ENCODE results near the gene ODAD3.
"Not testable (repeated sequence)": the region's sequence is repeated elsewhere in the genome, so short reads cannot be mapped to it uniquely, and the experiment has no call there.

ODAD3 gene

GRCh38 chr19:11460207-11460606 is 25.3 kb upstream of the ODAD3 start:
- no peak for DNase-seq (ENCODE audit: low read depth in 2 of 2)

GRCh38 chr19:11458912-11459311 is 24.0 kb upstream of the ODAD3 start:
- not testable (repeated sequence) for DNase-seq (ENCODE audit: low read depth in 2 of 2)

- no peak for DNase-seq (ENCODE audit: low read depth in 2 of 2)
These were observed 23.4 kb upstream of the ODAD3 start for GRCh38 chr19:11458236-11458900.

- DNase-seq (ENCODE audit: low read depth in 2 of 2), result no peak
These were observed 22.9 kb upstream of the ODAD3 start for GRCh38 chr19:11457831-11458230.

GRCh38 chr19:11457115-11457514 is 22.2 kb upstream of the ODAD3 start:
- DNase-seq (ENCODE audit: low read depth in 2 of 2), result no peak

- no peak for DNase-seq (ENCODE audit: low read depth in 2 of 2)
These were observed 21.7 kb upstream of the ODAD3 start for GRCh38 chr19:11456659-11457058.

- not testable (repeated sequence) for DNase-seq (ENCODE audit: low read depth in 2 of 2)
These were observed 20.3 kb upstream of the ODAD3 start for GRCh38 chr19:11455233-11455554.

GRCh38 chr19:11453468-11454341 is 18.8 kb upstream of the ODAD3 start:
- DNase-seq (ENCODE audit: low read depth in 2 of 2), result no peak

GRCh38 chr19:11452620-11453310 is 17.8 kb upstream of the ODAD3 start:
- no peak for DNase-seq (ENCODE audit: low read depth in 2 of 2)

GRCh38 chr19:11451871-11452619 is 17.1 kb upstream of the ODAD3 start:
- DNase-seq (ENCODE audit: low read depth in 2 of 2), result no peak

GRCh38 chr19:11451327-11451870 is 16.5 kb upstream of the ODAD3 start:
- no peak for DNase-seq (ENCODE audit: low read depth in 2 of 2)

GRCh38 chr19:11450570-11451326 is 15.8 kb upstream of the ODAD3 start:
- no peak for DNase-seq (ENCODE audit: low read depth in 2 of 2)

GRCh38 chr19:11448923-11449554 is 14.1 kb upstream of the ODAD3 start:
- DNase-seq (ENCODE audit: low read depth in 2 of 2), result no peak

GRCh38 chr19:11448410-11448809 is 13.5 kb upstream of the ODAD3 start:
- no peak for DNase-seq (ENCODE audit: low read depth in 2 of 2)

GRCh38 chr19:11447347-11448262 is 12.7 kb upstream of the ODAD3 start:
- DNase-seq (ENCODE audit: low read depth in 2 of 2), result no peak

- DNase-seq (ENCODE audit: low read depth in 2 of 2), result no peak
These were observed 11.9 kb upstream of the ODAD3 start for GRCh38 chr19:11446652-11447301.

GRCh38 chr19:11446271-11446651 is 11.3 kb upstream of the ODAD3 start:
- DNase-seq (ENCODE audit: low read depth in 2 of 2), result no peak

GRCh38 chr19:11445141-11445540 is 10.2 kb upstream of the ODAD3 start:
- DNase-seq (ENCODE audit: low read depth in 2 of 2), result no peak

GRCh38 chr19:11444059-11444458 is 9.1 kb upstream of the ODAD3 start:
- DNase-seq (ENCODE audit: low read depth in 2 of 2), result no peak
